ENCODE data around the gene FBN1. TPM values are rescaled to one million over a fixed set of nuclear protein-coding genes. Genes with fewer than 3 reads are reported as not detected.

The FBN1 gene
- total and polyA plus RNA-seq, 10 of the 15 experiments (the other 5 are each of a cell fraction or from before 2014, with no cell fraction given): 2.2 to 15.3 (median 7.0) TPM

DNA sequence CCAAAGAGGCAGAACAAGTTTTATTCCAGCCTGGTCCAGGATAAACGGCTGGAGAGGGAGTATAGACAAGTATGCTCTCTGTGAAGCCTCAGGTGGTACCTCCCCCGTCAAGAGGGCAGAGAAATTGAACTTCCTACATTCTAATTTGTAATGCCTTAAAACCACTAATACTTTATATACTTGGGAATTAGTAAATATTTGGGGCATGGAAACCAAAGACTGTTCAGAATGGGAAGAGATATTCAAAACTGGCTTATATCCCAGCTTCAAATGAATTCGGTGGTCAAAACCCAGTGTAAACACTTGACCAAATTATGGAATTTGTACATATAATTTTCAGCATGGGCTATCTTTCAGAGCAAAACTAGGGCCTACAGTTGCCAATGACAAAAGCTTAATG, 122.6 kb downstream of the FBN1 start:
- Histone ChIP-seq H3K9ac (ENCODE audit: control insufficient read depth, insufficient read depth, low read length) (no peak overlapping the region), H4K20me1 (ENCODE audit: control insufficient read depth, insufficient read depth) (no peaks in the 10 kb centered on the region), H3K4me1 (ENCODE audit: control insufficient read depth, insufficient read depth, low read length) (no peaks in the 10 kb centered on the region), H3K27ac (ENCODE audit: control insufficient read depth, insufficient read depth) (no peak overlapping the region), H2AFZ (ENCODE audit: control insufficient read depth, low read depth, low read length) (no peak overlapping the region), H3K9me3 (replicated peaks; ENCODE audit: control insufficient read depth, insufficient read depth, low read length) (no peaks in the 10 kb centered on the region), H3K4me3 (no peak overlapping the region), H3K79me2 (ENCODE audit: control insufficient read depth, insufficient read depth, low read length) (no peaks in the 10 kb centered on the region), H3K4me2 (ENCODE audit: control insufficient read depth, insufficient read depth) (no peak overlapping the region), H3K36me3 (ENCODE audit: control insufficient read depth in 2 of 2, insufficient read depth in 2 of 2, low read length in 1 of 2) (no peaks in the 10 kb centered on the region), H3K27me3 (replicated peaks in 1 of 2; ENCODE audit: control insufficient read depth in 2 of 2, insufficient read depth in 2 of 2, low read length in 1 of 2) (no peaks in the 10 kb centered on the region)
- FAIRE-seq: no peak
- CTCF ChIA-PET: no interaction called here
- no peak for ATAC-seq
- no TSS peak for BruUV-seq (replicated peaks)
- no peak for DNase-seq (ENCODE audit: low read depth, low spot score)
- intact Hi-C loops (cut with micrococcal nuclease; ENCODE audit: unreplicated experiment): no loop called here
- in situ Hi-C loops (cut with MboI): no loop called here
- TF ChIP-seq FOXM1 (IDR thresholded peaks at IDR 0.05; ENCODE audit: low read depth, low read length): no peak
- TF ChIP-seq SIN3A (IDR thresholded peaks at IDR 0.05; ENCODE audit: low read depth, low read length): no peak
- TF ChIP-seq SREBF1 (IDR thresholded peaks at IDR 0.05; ENCODE audit: low read length): no peak
- no peak for TF ChIP-seq NR2C2 (IDR thresholded peaks at IDR 0.05; ENCODE audit: borderline replicate concordance, control insufficient read depth, insufficient read length, low read depth)
- TF ChIP-seq IKZF1 (conservative IDR thresholded peaks at IDR 0.05): no peak
- no peak for TF ChIP-seq SRF (IDR thresholded peaks at IDR 0.05; ENCODE audit: low read depth in 2 of 2, low read length in 2 of 2)
- TF ChIP-seq, protein P1, sequence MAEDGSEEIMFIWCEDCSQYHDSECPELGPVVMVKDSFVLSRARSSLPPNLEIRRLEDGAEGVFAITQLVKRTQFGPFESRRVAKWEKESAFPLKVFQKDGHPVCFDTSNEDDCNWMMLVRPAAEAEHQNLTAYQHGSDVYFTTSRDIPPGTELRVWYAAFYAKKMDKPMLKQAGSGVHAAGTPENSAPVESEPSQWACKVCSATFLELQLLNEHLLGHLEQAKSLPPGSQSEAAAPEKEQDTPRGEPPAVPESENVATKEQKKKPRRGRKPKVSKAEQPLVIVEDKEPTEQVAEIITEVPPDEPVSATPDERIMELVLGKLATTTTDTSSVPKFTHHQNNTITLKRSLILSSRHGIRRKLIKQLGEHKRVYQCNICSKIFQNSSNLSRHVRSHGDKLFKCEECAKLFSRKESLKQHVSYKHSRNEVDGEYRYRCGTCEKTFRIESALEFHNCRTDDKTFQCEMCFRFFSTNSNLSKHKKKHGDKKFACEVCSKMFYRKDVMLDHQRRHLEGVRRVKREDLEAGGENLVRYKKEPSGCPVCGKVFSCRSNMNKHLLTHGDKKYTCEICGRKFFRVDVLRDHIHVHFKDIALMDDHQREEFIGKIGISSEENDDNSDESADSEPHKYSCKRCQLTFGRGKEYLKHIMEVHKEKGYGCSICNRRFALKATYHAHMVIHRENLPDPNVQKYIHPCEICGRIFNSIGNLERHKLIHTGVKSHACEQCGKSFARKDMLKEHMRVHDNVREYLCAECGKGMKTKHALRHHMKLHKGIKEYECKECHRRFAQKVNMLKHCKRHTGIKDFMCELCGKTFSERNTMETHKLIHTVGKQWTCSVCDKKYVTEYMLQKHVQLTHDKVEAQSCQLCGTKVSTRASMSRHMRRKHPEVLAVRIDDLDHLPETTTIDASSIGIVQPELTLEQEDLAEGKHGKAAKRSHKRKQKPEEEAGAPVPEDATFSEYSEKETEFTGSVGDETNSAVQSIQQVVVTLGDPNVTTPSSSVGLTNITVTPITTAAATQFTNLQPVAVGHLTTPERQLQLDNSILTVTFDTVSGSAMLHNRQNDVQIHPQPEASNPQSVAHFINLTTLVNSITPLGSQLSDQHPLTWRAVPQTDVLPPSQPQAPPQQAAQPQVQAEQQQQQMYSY (CRISPR knock-in tag; IDR thresholded peaks at IDR 0.05): no peak
- no peak for TF ChIP-seq MYB (IDR thresholded peaks at IDR 0.05; ENCODE audit: borderline replicate concordance, low read depth, low read length)
- RAD21 ChIA-PET (ENCODE audit: unreplicated experiment): no interaction called here
- POLR2A ChIA-PET: no interaction called here
- SMC1A ChIA-PET (ENCODE audit: uncharacterized antibody, unreplicated experiment): interaction anchor here (1.0 kb wide), 1 partner anchor 292 kb away, joined by 3 read pairs; no protein-coding TSS in a partner anchor
- WGBS (ENCODE audit: insufficient coverage, insufficient replicate concordance, low lambda C conversion rate, missing lambda C conversion rate): 65% methylated on average over 3 of the region's 3 CpGs
